Smooth muscle cell (in vitro differentiated cells): ENCODE results near the gene ADAMTS8. TPM values are rescaled to one million over a fixed set of nuclear protein-coding genes. Genes with fewer than 3 reads are reported as not detected.

Experiments used
- DNase-seq: peaks from one replicate; lab custom pipeline; 2025; ENCODE audit not compliant: unreplicated experiment; lab: John Stamatoyannopoulos, UW
- H2AFZ ChIP-seq: fragments of 200-600 bp; sonication (generic); 2 replicates; pipeline ENCODE4 v1.6.0; 2016; ENCODE audit warnings: antibody characterized with exemption, low read depth, mild to moderate bottlenecking
- H3F3A ChIP-seq: fragments of 200-600 bp; sonication (generic); 2 replicates; pipeline ENCODE4 v1.6.0; 2017; ENCODE audit warnings: antibody characterized with exemption, low read depth
- H3K27ac ChIP-seq: fragments of 200-600 bp; sonication (generic); 2 replicates; pipeline ENCODE4 v1.5.1; 2016; ENCODE audit warnings: low read depth, mild to moderate bottlenecking
- H3K27me3 ChIP-seq: fragments of 200-600 bp; sonication (generic); 2 replicates; pipeline ENCODE4 v1.6.1; 2016; ENCODE audit warnings: low read depth, mild to moderate bottlenecking
- H3K36me3 ChIP-seq: fragments of 200-600 bp; sonication (generic); 2 replicates; pipeline ENCODE4 v1.5.1; 2016; ENCODE audit warnings: low read depth
- H3K4me1 ChIP-seq: fragments of 200-600 bp; sonication (generic); 2 replicates; pipeline ENCODE4 v1.5.1; 2016; ENCODE audit warnings: low read depth
- H3K4me2 ChIP-seq: fragments of 200-600 bp; sonication (generic); 2 replicates; pipeline ENCODE4 v1.6.0; 2016; ENCODE audit warnings: mild to moderate bottlenecking
- H3K4me3 ChIP-seq: fragments of 200-600 bp; sonication (generic); 2 replicates; pipeline ENCODE4 v1.5.1; 2016; ENCODE audit warnings: mild to moderate bottlenecking
- H3K79me2 ChIP-seq: fragments of 200-600 bp; sonication (generic); 2 replicates; pipeline ENCODE4 v1.6.0; 2016; ENCODE audit warnings: low read depth, mild to moderate bottlenecking
- H3K9ac ChIP-seq: fragments of 200-600 bp; sonication (generic); 2 replicates; pipeline ENCODE4 v1.6.0; 2016; ENCODE audit warnings: low read depth
- H3K9me3 ChIP-seq: fragments of 200-600 bp; sonication (generic); replicated peaks from 2 replicates; pipeline ENCODE4 v1.5.1; 2016; ENCODE audit warnings: low read depth
- H4K20me1 ChIP-seq: fragments of 200-600 bp; sonication (generic); 2 replicates; pipeline ENCODE4 v1.6.0; 2016; ENCODE audit warnings: low read depth
- WGBS: methylation state at CpG from one replicate; pipeline ENCODE4 v1.1.7; 2016; ENCODE audit warnings: low lambda C conversion rate; 5-methylcytosine and 5-hydroxymethylcytosine counted together
- polyA plus RNA-seq: library from polyadenylated mRNA; unstranded; fragments of >200 nt; fragmentation: Nextera tagmentation; extraction: Ambion mirVana; gene quantifications from 2 replicates; pipeline ENCODE4 v1.2.1, GENCODE V29; 2016
- total RNA-seq: library from RNA; depleted of rRNA; stranded (reverse); fragments of >200 nt; gene quantifications from 2 replicates; pipeline ENCODE4 v1.2.3, GENCODE V29; 2014
- TF ChIP-seq, protein P1 (sequence below): fragments of 200-600 bp; sonication (generic); IDR thresholded peaks from 2 replicates; pipeline ENCODE4 v1.5.1; 2017; ENCODE audit warnings: borderline replicate concordance, mild to moderate bottlenecking, antibody characterized with exemption; ENCODE audit not compliant: insufficient read depth, poor library complexity, severe bottlenecking

ADAMTS8 gene
- total and polyA plus RNA-seq, 2 experiments from 2014 or later, result not detected

DNA sequence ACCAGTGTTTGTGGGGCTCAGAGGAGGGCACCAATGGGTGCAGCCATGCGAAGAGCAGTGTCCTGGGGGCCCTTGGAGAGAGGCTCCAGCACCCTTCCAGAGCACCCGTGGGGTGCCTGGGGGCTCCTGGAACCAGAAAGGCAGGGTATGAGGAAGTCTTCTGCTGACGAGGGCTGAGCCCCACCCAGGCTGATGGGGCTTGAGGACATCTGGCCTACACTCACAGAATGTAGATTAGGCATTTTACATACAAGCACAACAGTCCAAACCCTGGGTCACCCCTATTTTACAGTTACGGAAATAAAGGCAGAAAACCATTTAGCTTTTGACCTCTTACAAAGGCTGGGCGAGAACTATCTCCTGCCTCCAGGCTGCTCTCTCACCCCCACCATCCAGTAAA is 47.6 kb downstream of the ADAMTS8 start:
- Histone ChIP-seq H3K4me1 (peaks cover 6% of the 10 kb centered on the region), H3K79me2 (no peaks in the 10 kb centered on the region), H2AFZ (no peak overlapping the region), H4K20me1 (peaks cover 18% of the 10 kb centered on the region), H3K9me3 (no peaks in the 10 kb centered on the region), H3K27ac (no peak overlapping the region), H3F3A (peaks cover 6% of the 10 kb centered on the region), H3K9ac (no peak overlapping the region), H3K4me2 (no peak overlapping the region), H3K27me3 (peaks cover 67% of the 10 kb centered on the region), H3K36me3 (no peaks in the 10 kb centered on the region), H3K4me3 (no peak overlapping the region)
- DNase-seq, result no peak
- WGBS, result 93% methylated on average over 5 of the region's 5 CpGs
- TF ChIP-seq, protein P1, sequence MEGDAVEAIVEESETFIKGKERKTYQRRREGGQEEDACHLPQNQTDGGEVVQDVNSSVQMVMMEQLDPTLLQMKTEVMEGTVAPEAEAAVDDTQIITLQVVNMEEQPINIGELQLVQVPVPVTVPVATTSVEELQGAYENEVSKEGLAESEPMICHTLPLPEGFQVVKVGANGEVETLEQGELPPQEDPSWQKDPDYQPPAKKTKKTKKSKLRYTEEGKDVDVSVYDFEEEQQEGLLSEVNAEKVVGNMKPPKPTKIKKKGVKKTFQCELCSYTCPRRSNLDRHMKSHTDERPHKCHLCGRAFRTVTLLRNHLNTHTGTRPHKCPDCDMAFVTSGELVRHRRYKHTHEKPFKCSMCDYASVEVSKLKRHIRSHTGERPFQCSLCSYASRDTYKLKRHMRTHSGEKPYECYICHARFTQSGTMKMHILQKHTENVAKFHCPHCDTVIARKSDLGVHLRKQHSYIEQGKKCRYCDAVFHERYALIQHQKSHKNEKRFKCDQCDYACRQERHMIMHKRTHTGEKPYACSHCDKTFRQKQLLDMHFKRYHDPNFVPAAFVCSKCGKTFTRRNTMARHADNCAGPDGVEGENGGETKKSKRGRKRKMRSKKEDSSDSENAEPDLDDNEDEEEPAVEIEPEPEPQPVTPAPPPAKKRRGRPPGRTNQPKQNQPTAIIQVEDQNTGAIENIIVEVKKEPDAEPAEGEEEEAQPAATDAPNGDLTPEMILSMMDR, result no peak

GRCh38 chr11:130379276-130379675 is 49.1 kb downstream of the ADAMTS8 start:
- peaks cover 73% of the 10 kb centered on the region for H3K27me3 ChIP-seq
- peaks cover 4% of the 10 kb centered on the region for H3K4me1 ChIP-seq
- no peak overlapping the region for H2AFZ ChIP-seq
- peaks cover 3% of the 10 kb centered on the region for H3F3A ChIP-seq
- TF ChIP-seq, protein P1, result no peak
- H4K20me1 ChIP-seq, result peaks cover 15% of the 10 kb centered on the region
- no peak overlapping the region for H3K9ac ChIP-seq
- 92% methylated on average over 5 of the region's 5 CpGs for WGBS
- H3K4me3 ChIP-seq, result no peak overlapping the region
- H3K36me3 ChIP-seq, result no peaks in the 10 kb centered on the region
- no peak overlapping the region for H3K4me2 ChIP-seq
- no peaks in the 10 kb centered on the region for H3K9me3 ChIP-seq
- H3K79me2 ChIP-seq, result no peaks in the 10 kb centered on the region
- H3K27ac ChIP-seq, result no peak overlapping the region
- no peak for DNase-seq

GRCh38 chr11:130370845-130371590 is 57.4 kb downstream of the ADAMTS8 start:
- H3K79me2 ChIP-seq, result no peaks in the 10 kb centered on the region
- no peaks in the 10 kb centered on the region for H4K20me1 ChIP-seq
- no peak for DNase-seq
- H3K4me2 ChIP-seq, result no peak overlapping the region
- TF ChIP-seq, protein P1, result no peak
- no peak overlapping the region for H2AFZ ChIP-seq
- whole genome bisulfite sequencing, result 65% methylated on average over 10 of the region's 10 CpGs
- H3K27me3 ChIP-seq, result peaks cover 45% of the 10 kb centered on the region
- H3K4me1 ChIP-seq, result no peaks in the 10 kb centered on the region
- H3K36me3 ChIP-seq, result no peaks in the 10 kb centered on the region
- H3F3A ChIP-seq, result no peaks in the 10 kb centered on the region
- no peak overlapping the region for H3K27ac ChIP-seq
- H3K9me3 ChIP-seq, result no peaks in the 10 kb centered on the region
- H3K4me3 ChIP-seq, result no peak overlapping the region
- no peak overlapping the region for H3K9ac ChIP-seq

DNA sequence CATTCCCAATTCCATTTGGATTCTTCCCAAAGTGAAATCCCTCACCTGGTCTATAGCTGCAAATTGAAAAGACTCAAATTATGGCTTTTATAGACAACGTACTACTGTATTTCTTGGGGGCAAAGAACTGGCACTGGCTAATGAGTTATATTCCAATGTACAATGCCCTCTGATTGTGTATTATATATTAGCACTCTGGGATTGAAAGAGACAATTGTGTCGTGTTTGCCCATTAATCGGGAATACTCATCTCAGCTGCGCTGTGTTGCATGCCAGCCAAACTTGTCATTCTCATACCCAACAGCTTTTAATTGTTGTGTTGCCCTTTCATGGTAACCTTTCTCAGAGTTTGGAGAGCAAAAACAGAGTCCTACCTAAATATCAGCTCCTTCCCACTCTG is 58.7 kb downstream of the ADAMTS8 start:
- Histone ChIP-seq H3K36me3 (no peaks in the 10 kb centered on the region), H3K27me3 (peaks cover 37% of the 10 kb centered on the region), H3K27ac (no peak overlapping the region), H3K9ac (no peak overlapping the region), H3F3A (no peaks in the 10 kb centered on the region), H3K4me1 (no peaks in the 10 kb centered on the region), H2AFZ (no peak overlapping the region), H3K4me2 (no peak overlapping the region), H3K4me3 (no peak overlapping the region), H4K20me1 (no peaks in the 10 kb centered on the region), H3K9me3 (no peaks in the 10 kb centered on the region), H3K79me2 (no peaks in the 10 kb centered on the region)
- 97% methylated on average over 4 of the region's 4 CpGs for WGBS
- TF ChIP-seq, protein P1, result no peak
- no peak for DNase-seq
